Progenitor cell of endocrine pancreas (in vitro differentiated cells): Measurements from ENCODE around the gene RBM26. TPM values are rescaled to one million over a fixed set of nuclear protein-coding genes. Genes with fewer than 3 reads are reported as not detected.

Experiments
- DNase-seq: peaks from one replicate; pipeline ENCODE4 v3.0.0; 2021; ENCODE audit warnings: low spot score; ENCODE audit not compliant: unreplicated experiment
- H3K27ac Mint-ChIP-seq: 2 replicates; pipeline ENCODE4 v1.8.0; 2021; ENCODE audit warnings: mild to moderate bottlenecking, moderate library complexity, mixed read lengths
- H3K27me3 Mint-ChIP-seq: 2 replicates; pipeline ENCODE4 v1.8.0; 2021; ENCODE audit warnings: mixed read lengths
- H3K36me3 Mint-ChIP-seq: 2 replicates; pipeline ENCODE4 v1.8.0; 2022; ENCODE audit warnings: mixed read lengths; ENCODE audit not compliant: insufficient read depth
- H3K4me1 Mint-ChIP-seq: 2 replicates; pipeline ENCODE4 v1.8.0; 2021; ENCODE audit warnings: low read depth, mixed read lengths
- H3K4me3 Mint-ChIP-seq: 2 replicates; pipeline ENCODE4 v1.8.0; 2021; ENCODE audit warnings: low read depth, mild to moderate bottlenecking, moderate library complexity, mixed read lengths
- H3K9me3 Mint-ChIP-seq: 2 replicates; pipeline ENCODE4 v1.8.0; 2021; ENCODE audit warnings: low read depth, mixed read lengths
- total RNA-seq: library from RNA; stranded (reverse); gene quantifications from 2 replicates; pipeline ENCODE4 v1.2.1, GENCODE V29; 2021
- TF ChIP-seq, protein P1 (sequence below): fragments of 200-600 bp; sonication (generic); IDR thresholded peaks from one replicate; pipeline ENCODE4 v1.5.0; 2021; ENCODE audit warnings: antibody characterized with exemption, mild to moderate bottlenecking; ENCODE audit not compliant: unreplicated experiment

Gene RBM26
- total RNA-seq, 1 donor from 2014 or later: 81.2 TPM

DNA sequence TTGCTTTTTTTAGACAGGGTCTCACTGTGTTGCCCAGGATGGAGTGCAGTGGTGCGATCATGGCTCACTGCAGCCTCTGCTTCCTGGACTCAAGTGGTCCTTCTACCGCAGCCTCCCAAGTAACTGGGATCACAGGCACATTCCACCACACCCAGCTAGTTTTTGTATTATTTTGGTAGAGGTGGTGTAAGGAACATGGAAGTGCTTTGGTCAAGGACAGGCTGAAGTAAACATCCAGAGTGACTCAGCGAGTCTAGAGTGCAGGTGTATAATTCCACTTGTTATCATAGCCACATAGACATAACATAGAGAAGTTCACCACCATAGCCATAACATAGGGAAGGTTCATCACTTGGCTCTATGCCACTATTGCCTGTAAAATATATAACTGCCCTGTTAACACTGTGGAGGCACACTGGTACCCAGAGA lies 98.6 kb downstream of the RBM26 start:
- Mint-ChIP-seq H3K4me1 (no peaks in the 10 kb centered on the region), H3K36me3 (no peaks in the 10 kb centered on the region), H3K4me3 (no peak overlapping the region), H3K27me3 (no peaks in the 10 kb centered on the region), H3K9me3 (no peaks in the 10 kb centered on the region), H3K27ac (no peak overlapping the region)
- TF ChIP-seq, protein P1, sequence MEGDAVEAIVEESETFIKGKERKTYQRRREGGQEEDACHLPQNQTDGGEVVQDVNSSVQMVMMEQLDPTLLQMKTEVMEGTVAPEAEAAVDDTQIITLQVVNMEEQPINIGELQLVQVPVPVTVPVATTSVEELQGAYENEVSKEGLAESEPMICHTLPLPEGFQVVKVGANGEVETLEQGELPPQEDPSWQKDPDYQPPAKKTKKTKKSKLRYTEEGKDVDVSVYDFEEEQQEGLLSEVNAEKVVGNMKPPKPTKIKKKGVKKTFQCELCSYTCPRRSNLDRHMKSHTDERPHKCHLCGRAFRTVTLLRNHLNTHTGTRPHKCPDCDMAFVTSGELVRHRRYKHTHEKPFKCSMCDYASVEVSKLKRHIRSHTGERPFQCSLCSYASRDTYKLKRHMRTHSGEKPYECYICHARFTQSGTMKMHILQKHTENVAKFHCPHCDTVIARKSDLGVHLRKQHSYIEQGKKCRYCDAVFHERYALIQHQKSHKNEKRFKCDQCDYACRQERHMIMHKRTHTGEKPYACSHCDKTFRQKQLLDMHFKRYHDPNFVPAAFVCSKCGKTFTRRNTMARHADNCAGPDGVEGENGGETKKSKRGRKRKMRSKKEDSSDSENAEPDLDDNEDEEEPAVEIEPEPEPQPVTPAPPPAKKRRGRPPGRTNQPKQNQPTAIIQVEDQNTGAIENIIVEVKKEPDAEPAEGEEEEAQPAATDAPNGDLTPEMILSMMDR: no peak
- no peak for DNase-seq

- no peak for DNase-seq
- Mint-ChIP-seq H3K27me3 (no peaks in the 10 kb centered on the region), H3K4me1 (no peaks in the 10 kb centered on the region), H3K36me3 (no peaks in the 10 kb centered on the region), H3K27ac (no peak overlapping the region), H3K4me3 (no peak overlapping the region), H3K9me3 (peaks cover 3% of the 10 kb centered on the region)
- TF ChIP-seq, protein P1: no peak
Observed at GRCh38 chr13:79306650-79307049, 99.4 kb downstream of the RBM26 start.

GRCh38 chr13:79297128-79297527 lies 108.9 kb downstream of the RBM26 start:
- H3K27ac Mint-ChIP-seq: no peak overlapping the region
- H3K36me3 Mint-ChIP-seq: no peaks in the 10 kb centered on the region
- peaks cover 9% of the 10 kb centered on the region for H3K9me3 Mint-ChIP-seq
- DNase-seq: no peak
- H3K27me3 Mint-ChIP-seq: peaks cover 5% of the 10 kb centered on the region
- TF ChIP-seq, protein P1: no peak
- H3K4me1 Mint-ChIP-seq: no peaks in the 10 kb centered on the region
- H3K4me3 Mint-ChIP-seq: no peak overlapping the region

GRCh38 chr13:79295906-79296706 lies 109.9 kb downstream of the RBM26 start:
- H3K9me3 Mint-ChIP-seq: peaks cover 3% of the 10 kb centered on the region
- TF ChIP-seq, protein P1: no peak
- no peak overlapping the region for H3K27ac Mint-ChIP-seq
- H3K4me3 Mint-ChIP-seq: no peak overlapping the region
- H3K36me3 Mint-ChIP-seq: no peaks in the 10 kb centered on the region
- H3K4me1 Mint-ChIP-seq: no peaks in the 10 kb centered on the region
- H3K27me3 Mint-ChIP-seq: peaks cover 5% of the 10 kb centered on the region
- DNase-seq: no peak

DNA sequence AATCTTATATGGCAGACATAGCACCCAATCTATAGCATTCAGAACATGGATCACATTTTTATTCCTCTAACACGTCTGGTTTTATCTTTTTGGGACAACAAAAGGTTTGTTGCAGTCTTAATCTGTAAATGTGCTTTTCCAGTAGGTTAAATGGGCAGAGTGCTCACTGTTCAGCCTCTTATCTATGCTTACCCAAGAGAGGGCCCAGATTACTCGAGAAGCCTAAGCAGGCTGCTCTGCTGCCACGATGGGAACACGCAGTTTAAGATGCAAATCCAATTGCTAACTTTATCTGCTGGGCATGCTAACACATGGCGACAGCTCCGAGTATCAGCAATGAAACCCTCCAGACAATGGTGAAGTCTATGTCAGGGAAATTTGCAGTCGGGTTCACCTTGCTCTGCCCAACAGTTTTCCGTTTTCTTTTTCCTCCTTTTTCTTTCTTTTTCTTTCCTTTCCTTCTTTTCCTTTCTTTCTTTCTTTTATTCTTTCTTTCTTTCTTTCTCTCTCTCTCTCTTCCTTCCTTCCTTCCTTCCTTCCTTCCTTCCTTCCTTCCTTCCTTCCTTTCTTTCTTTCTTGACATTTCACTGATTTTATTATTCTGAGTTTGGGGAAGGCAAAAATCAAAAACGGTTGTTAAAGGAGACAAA lies 115.3 kb downstream of the RBM26 start:
- Mint-ChIP-seq H3K27me3 (peaks cover 7% of the 10 kb centered on the region), H3K9me3 (no peaks in the 10 kb centered on the region), H3K27ac (no peak overlapping the region), H3K4me1 (peaks cover 6% of the 10 kb centered on the region), H3K4me3 (no peak overlapping the region), H3K36me3 (no peaks in the 10 kb centered on the region)
- TF ChIP-seq, protein P1: no peak
- DNase-seq: no peak
